ENCODE results near the gene MAP3K1.

MAP3K1 gene

GRCh38 chr5:56900858-56901578 lies 85.7 kb downstream of the MAP3K1 start:
- Histone ChIP-seq H3K9me3 (ENCODE audit: severe bottlenecking) (no peaks in the 10 kb centered on the region), H3K4me3 (ENCODE audit: low read depth, low read length) (no peak overlapping the region), H3K27me3 (ENCODE audit: insufficient read depth, low read depth, severe bottlenecking) (no peaks in the 10 kb centered on the region), H3K36me3 (no peaks in the 10 kb centered on the region), H3K27ac (no peak overlapping the region)
- peak; percentile 52; the same call in 1 of the 2 replicates for TF ChIP-seq CTCF (IDR thresholded peaks at IDR 0.05; ENCODE audit: low read depth, low read length)
- peak; percentile 17 for DNase-seq

- no peak for TF ChIP-seq CTCF (IDR thresholded peaks at IDR 0.05; ENCODE audit: low read depth, low read length)
- H3K4me3 ChIP-seq (ENCODE audit: low read depth, low read length), result peak overlapping the region; percentile 84
- peaks cover 6% of the 10 kb centered on the region; the same call in 1 of the 2 replicates for H3K36me3 ChIP-seq
- no peak for DNase-seq
- no peaks in the 10 kb centered on the region for H3K9me3 ChIP-seq (ENCODE audit: severe bottlenecking)
- no peaks in the 10 kb centered on the region for H3K27me3 ChIP-seq (ENCODE audit: insufficient read depth, low read depth, severe bottlenecking)
- peak overlapping the region; percentile 98 for H3K27ac ChIP-seq
Measured at GRCh38 chr5:56908942-56909293, 93.6 kb downstream of the MAP3K1 start.

GRCh38 chr5:56909294-56910209 lies 94.2 kb downstream of the MAP3K1 start, which contains the start of gene SETD9:
Gene SETD9, plus strand, starts transcription at chr5:56909596. Its CDS starts 50 bp downstream, at chr5:56909646.
- Histone ChIP-seq H3K9me3 (ENCODE audit: severe bottlenecking) (no peaks in the 10 kb centered on the region), H3K36me3 (peaks cover 6% of the 10 kb centered on the region; the same call in 1 of the 2 replicates), H3K4me3 (ENCODE audit: low read depth, low read length) (peak within 1 kb of the TSS; percentile 95), H3K27ac (peak within 1 kb of the TSS; percentile 98), H3K27me3 (ENCODE audit: insufficient read depth, low read depth, severe bottlenecking) (no peaks in the 10 kb centered on the region)
- peak; percentile 98 for DNase-seq
- no peak for TF ChIP-seq CTCF (IDR thresholded peaks at IDR 0.05; ENCODE audit: low read depth, low read length)

GRCh38 chr5:56910210-56910965 lies 95.0 kb downstream of the MAP3K1 start:
- Histone ChIP-seq H3K27ac (peak overlapping the region; percentile 94), H3K9me3 (ENCODE audit: severe bottlenecking) (no peaks in the 10 kb centered on the region), H3K36me3 (peaks cover 6% of the 10 kb centered on the region; the same call in 1 of the 2 replicates), H3K27me3 (ENCODE audit: insufficient read depth, low read depth, severe bottlenecking) (no peaks in the 10 kb centered on the region), H3K4me3 (ENCODE audit: low read depth, low read length) (peak overlapping the region; percentile 95)
- no peak for TF ChIP-seq CTCF (IDR thresholded peaks at IDR 0.05; ENCODE audit: low read depth, low read length)
- no peak for DNase-seq

- no peak for TF ChIP-seq CTCF (IDR thresholded peaks at IDR 0.05; ENCODE audit: low read depth, low read length)
- Histone ChIP-seq H3K27me3 (ENCODE audit: insufficient read depth, low read depth, severe bottlenecking) (no peaks in the 10 kb centered on the region), H3K36me3 (peaks cover 6% of the 10 kb centered on the region), H3K9me3 (ENCODE audit: severe bottlenecking) (no peaks in the 10 kb centered on the region), H3K27ac (no peak overlapping the region), H3K4me3 (ENCODE audit: low read depth, low read length) (no peak overlapping the region)
- no peak for DNase-seq
Measured at GRCh38 chr5:56913766-56914165, 98.4 kb downstream of the MAP3K1 start.
